ENCODE measurements around the gene DIAPH3. TPM values are rescaled to one million over a fixed set of nuclear protein-coding genes. Genes with fewer than 3 reads are reported as not detected.

DIAPH3 gene
- total RNA-seq, 1 experiment from 2014 or later, result 27.6 TPM

- TF ChIP-seq ZNF232 (CRISPR knock-in tag; IDR thresholded peaks at IDR 0.05) (no peak), ZNF396 (CRISPR knock-in tag; IDR thresholded peaks at IDR 0.05; ENCODE audit: borderline replicate concordance) (no peak), RELA (CRISPR knock-in tag; IDR thresholded peaks at IDR 0.05; ENCODE audit: borderline replicate concordance) (no peak), IRF2 (CRISPR knock-in tag; IDR thresholded peaks at IDR 0.05; ENCODE audit: borderline replicate concordance, low read depth) (no peak), SOX15 (CRISPR knock-in tag; IDR thresholded peaks at IDR 0.05) (no peak), FOXJ3 (CRISPR knock-in tag; IDR thresholded peaks at IDR 0.05; ENCODE audit: borderline replicate concordance) (no peak), CBFB (CRISPR knock-in tag; IDR thresholded peaks at IDR 0.05; ENCODE audit: low read depth) (no peak), ZNF138 (CRISPR knock-in tag; conservative IDR thresholded peaks at IDR 0.05) (no peak), AFF4 (CRISPR knock-in tag; IDR thresholded peaks at IDR 0.05; ENCODE audit: borderline replicate concordance) (no peak)
- TF ChIP-seq, protein P1, sequence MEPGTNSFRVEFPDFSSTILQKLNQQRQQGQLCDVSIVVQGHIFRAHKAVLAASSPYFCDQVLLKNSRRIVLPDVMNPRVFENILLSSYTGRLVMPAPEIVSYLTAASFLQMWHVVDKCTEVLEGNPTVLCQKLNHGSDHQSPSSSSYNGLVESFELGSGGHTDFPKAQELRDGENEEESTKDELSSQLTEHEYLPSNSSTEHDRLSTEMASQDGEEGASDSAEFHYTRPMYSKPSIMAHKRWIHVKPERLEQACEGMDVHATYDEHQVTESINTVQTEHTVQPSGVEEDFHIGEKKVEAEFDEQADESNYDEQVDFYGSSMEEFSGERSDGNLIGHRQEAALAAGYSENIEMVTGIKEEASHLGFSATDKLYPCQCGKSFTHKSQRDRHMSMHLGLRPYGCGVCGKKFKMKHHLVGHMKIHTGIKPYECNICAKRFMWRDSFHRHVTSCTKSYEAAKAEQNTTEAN (CRISPR knock-in tag; IDR thresholded peaks at IDR 0.05), result no peak
- TF ChIP-seq, protein P2, sequence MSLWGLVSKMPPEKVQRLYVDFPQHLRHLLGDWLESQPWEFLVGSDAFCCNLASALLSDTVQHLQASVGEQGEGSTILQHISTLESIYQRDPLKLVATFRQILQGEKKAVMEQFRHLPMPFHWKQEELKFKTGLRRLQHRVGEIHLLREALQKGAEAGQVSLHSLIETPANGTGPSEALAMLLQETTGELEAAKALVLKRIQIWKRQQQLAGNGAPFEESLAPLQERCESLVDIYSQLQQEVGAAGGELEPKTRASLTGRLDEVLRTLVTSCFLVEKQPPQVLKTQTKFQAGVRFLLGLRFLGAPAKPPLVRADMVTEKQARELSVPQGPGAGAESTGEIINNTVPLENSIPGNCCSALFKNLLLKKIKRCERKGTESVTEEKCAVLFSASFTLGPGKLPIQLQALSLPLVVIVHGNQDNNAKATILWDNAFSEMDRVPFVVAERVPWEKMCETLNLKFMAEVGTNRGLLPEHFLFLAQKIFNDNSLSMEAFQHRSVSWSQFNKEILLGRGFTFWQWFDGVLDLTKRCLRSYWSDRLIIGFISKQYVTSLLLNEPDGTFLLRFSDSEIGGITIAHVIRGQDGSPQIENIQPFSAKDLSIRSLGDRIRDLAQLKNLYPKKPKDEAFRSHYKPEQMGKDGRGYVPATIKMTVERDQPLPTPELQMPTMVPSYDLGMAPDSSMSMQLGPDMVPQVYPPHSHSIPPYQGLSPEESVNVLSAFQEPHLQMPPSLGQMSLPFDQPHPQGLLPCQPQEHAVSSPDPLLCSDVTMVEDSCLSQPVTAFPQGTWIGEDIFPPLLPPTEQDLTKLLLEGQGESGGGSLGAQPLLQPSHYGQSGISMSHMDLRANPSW (CRISPR knock-in tag; conservative IDR thresholded peaks at IDR 0.05; ENCODE audit: low read depth), result no peak
Measured at GRCh38 chr13:59745392-59745788, 418.3 kb downstream of the DIAPH3 start (continued).

DNA sequence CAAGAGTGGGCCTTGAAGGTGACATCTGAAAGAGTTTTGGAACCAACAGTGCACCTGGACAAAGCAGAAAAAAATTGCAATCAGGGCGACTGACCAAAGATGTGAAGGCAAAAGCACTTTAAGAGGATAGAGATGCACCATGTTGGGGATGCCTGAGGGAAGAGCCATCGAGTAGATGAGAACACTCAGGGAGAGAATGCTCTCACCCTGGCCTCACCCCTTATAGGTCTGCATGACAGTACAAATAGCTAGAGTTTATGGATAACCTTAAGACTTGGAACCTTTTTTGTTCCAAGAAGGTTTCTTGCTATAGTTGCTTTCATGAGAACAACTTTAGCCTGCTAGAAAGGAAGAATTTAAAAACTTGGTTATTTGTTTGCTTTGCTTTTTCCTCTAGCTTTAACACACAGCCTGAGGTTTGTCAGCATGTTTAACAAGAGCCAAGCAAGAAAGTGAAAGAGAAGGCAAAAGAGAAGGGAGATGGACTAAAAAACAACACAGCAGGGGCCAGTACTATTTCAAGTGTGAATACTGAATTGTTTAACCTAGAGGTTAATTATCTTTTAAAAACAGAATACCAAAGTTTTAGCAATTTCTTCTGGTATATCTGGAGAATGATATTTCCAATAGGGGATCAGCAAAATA lies 418.9 kb downstream of the DIAPH3 start:
- ChIA-PET POLR2A (no interaction called here), CTCF (interaction anchor here (1.8 kb wide), 1 partner anchor 27 kb away, joined by 5 read pairs; no protein-coding TSS in a partner anchor)
- ATAC-seq, result peak; percentile 77

More for the DNA sequence above, 418.9 kb downstream of the DIAPH3 start:
- no peak for TF ChIP-seq GABPB1 (CRISPR knock-in tag; IDR thresholded peaks at IDR 0.05)
- TF ChIP-seq ELF4 (CRISPR knock-in tag; IDR thresholded peaks at IDR 0.05; ENCODE audit: low read depth), result no peak
- TF ChIP-seq, protein P3, sequence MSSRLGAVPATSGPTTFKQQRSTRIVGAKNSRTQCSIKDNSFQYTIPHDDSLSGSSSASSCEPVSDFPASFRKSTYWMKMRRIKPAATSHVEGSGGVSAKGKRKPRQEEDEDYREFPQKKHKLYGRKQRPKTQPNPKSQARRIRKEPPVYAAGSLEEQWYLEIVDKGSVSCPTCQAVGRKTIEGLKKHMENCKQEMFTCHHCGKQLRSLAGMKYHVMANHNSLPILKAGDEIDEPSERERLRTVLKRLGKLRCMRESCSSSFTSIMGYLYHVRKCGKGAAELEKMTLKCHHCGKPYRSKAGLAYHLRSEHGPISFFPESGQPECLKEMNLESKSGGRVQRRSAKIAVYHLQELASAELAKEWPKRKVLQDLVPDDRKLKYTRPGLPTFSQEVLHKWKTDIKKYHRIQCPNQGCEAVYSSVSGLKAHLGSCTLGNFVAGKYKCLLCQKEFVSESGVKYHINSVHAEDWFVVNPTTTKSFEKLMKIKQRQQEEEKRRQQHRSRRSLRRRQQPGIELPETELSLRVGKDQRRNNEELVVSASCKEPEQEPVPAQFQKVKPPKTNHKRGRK (CRISPR knock-in tag; IDR thresholded peaks at IDR 0.05; ENCODE audit: borderline replicate concordance), result no peak
- TF ChIP-seq ETV6 (CRISPR knock-in tag; IDR thresholded peaks at IDR 0.05), result no peak
- TF ChIP-seq TEAD1 (CRISPR knock-in tag; IDR thresholded peaks at IDR 0.05), result no peak
- no peak for TF ChIP-seq CREB1 (CRISPR knock-in tag; IDR thresholded peaks at IDR 0.05)
- TF ChIP-seq OVOL2 (CRISPR knock-in tag; IDR thresholded peaks at IDR 0.05; ENCODE audit: borderline replicate concordance), result no peak
- TF ChIP-seq, protein P4, sequence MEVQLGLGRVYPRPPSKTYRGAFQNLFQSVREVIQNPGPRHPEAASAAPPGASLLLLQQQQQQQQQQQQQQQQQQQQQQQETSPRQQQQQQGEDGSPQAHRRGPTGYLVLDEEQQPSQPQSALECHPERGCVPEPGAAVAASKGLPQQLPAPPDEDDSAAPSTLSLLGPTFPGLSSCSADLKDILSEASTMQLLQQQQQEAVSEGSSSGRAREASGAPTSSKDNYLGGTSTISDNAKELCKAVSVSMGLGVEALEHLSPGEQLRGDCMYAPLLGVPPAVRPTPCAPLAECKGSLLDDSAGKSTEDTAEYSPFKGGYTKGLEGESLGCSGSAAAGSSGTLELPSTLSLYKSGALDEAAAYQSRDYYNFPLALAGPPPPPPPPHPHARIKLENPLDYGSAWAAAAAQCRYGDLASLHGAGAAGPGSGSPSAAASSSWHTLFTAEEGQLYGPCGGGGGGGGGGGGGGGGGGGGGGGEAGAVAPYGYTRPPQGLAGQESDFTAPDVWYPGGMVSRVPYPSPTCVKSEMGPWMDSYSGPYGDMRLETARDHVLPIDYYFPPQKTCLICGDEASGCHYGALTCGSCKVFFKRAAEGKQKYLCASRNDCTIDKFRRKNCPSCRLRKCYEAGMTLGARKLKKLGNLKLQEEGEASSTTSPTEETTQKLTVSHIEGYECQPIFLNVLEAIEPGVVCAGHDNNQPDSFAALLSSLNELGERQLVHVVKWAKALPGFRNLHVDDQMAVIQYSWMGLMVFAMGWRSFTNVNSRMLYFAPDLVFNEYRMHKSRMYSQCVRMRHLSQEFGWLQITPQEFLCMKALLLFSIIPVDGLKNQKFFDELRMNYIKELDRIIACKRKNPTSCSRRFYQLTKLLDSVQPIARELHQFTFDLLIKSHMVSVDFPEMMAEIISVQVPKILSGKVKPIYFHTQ (CRISPR knock-in tag; IDR thresholded peaks at IDR 0.05), result no peak
- no peak for TF ChIP-seq RORB (CRISPR knock-in tag; IDR thresholded peaks at IDR 0.05)
- DNase-seq (ENCODE audit: low spot score), result no peak
- Mint-ChIP-seq H3K27ac (peak overlapping the region; percentile 38; the same call in 1 of the 2 replicates), H3K9me3 (no peaks in the 10 kb centered on the region), H3K4me3 (no peak overlapping the region), H3K36me3 (no peaks in the 10 kb centered on the region), H3K4me1 (peaks cover 34% of the 10 kb centered on the region), H3K27me3 (ENCODE audit: low read depth) (no peaks in the 10 kb centered on the region; the same call in 1 of the 2 replicates)

All from WTC11 (cell line).